Superior temporal gyrus (tissue), 1 donor: ENCODE data around the gene OR52H1.

Experiments
- DNase-seq: peaks from one replicate; pipeline ENCODE4 v3.0.0-alpha.2; 2016; ENCODE audit errors: extremely low spot score

Gene OR52H1

DNA sequence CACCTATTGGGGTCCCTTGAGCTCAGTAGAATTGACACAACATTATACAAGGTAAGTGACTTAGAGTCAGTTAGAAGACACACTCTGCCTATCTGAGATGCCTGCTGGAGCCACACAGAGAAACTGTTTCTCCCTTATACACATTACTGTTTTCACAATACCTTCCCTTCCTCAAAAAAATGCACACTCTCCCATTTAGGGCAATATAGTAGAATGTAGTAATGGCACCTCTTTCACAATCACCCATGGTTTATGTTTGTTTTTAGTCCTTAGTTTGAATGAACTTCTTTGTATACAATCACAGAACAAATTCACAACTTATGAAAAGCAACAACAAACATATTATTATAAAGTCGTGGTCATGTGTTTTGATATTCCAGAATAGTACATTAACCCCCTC lies 14.3 kb downstream of the OR52H1 start:
- no peak for DNase-seq

DNA sequence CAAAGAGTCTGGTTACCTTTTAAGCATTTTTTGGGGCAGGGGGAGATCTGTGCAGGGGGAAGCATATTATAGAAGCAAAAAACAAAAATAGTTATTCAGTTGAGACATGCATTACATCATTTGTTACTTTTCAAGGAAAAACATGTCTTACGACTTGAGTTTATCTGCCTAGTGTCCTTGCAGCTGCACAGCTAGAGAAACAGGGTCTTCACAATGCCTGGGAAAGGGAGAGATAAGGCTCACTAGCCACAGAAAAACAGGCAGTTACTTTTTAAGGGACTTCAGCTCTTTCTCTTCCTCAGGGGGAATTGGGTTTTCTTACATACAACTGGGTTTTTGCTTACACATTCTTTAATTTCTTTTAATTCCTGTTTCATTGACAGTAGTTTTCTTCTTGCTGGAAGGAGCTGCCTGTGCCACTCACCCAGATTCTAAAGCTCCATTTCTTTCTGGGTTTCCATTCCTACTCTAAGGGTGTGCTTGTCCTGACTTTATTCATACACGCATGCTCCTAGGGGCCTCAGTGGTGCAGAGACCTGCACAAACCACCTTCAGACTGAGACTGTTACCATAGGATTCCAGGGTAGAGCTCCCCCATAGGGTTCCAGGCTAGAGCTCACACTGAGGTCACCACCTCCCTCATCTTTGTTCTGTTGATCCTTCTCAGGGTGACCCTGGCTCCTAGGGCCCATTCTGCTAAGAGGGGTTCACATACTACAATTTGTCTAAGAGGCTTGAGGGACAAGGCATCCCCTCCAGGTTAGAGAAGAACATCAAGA lies 17.1 kb downstream of the OR52H1 start:
- no peak for DNase-seq

DNA sequence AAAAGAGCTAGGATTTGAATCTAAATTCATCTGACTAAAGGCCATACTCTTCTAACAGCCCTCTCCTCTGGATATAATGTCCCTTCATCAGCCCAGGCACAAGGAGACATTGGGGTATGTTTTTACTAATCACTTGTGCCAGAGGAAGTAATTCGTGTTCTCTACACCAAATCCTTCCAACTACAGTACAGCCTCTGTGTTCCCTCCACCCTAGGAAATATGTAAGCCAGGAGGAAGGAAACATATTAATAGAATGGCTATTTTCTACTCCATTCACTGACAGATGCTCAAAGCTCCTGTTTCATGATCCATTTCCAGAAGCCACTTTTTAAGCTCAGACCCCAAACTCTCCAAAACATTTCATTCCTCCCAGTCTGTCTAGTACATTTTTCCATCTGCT lies 19.8 kb downstream of the OR52H1 start:
- no peak for DNase-seq

DNA sequence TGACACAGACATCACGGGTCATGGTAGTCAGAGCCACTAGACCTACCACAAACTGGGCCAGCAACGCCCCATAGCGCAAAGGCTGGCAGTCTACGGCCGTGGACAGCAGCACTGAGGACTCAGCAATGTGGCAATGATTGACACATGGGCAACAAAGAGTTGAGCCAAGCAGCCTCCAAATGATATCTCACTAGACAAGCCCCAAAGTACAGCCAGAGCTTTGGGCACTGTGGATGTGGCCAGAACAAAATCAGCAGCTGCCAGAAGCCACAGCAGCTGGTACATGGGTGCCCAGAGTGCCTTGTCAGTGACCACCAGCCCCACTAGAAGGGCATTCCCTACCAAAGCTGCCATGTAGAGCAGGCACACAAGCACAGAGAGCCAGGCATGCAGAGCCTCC lies 20.6 kb downstream of the OR52H1 start:
- DNase-seq, result no peak

DNA sequence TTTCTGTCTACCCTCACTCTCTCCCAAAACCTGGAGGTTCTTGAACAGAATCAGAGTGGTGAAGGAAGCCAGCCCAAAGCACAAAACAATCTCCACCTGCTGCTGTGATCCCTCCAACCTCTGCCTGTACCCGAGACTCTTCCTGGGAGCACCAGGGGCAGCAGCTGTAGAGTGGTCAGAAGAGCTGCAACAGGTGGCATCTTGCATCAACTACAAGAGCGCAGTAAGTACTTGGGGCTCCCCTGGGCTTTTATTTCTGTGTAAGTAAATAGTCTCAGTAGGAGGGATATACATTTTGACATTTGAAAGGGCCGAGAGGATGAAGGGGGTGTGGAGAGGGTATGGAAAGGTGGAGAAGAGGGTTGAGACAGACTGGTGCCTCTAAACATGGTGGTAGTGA lies 23.6 kb downstream of the OR52H1 start:
- no peak for DNase-seq

DNA sequence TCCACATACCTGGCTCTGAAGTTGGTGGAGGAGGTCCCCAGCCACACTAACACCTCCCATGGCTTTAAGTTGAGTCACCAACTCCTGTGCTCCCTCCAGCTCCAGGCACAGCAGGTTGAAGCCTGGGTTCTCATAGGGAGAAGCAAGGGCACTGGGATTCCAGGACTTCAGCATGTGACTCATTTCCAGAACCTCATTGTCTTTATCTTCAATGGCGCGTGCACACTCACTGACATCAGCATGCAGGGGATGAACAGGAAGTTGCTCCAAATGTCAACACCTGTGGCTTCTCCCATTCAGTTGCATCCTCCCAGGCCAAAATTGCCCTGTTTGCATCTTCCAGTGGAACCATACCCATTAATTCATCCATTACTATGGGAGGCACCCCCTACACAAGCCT lies 26.0 kb downstream of the OR52H1 start:
- no peak for DNase-seq

DNA sequence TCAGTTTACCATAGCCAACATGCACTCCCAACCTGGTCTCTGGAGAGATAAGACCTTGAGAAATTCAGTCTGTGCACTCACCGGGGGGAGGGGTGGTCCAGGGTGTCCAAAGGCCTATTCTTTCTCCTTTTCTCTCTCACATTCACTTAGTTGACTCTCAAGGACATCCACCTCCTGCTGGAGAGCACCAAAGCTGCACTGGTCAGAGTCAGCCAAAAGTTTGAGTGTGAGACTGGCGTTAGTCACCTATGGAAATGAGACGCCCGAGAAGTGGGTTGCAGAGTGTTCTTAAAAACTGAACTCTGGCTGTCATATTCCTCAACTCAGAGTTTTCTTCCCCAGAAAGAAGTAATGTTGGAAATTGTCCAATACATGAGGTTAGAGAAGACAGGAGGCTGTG lies 26.8 kb downstream of the OR52H1 start:
- no peak for DNase-seq

DNA sequence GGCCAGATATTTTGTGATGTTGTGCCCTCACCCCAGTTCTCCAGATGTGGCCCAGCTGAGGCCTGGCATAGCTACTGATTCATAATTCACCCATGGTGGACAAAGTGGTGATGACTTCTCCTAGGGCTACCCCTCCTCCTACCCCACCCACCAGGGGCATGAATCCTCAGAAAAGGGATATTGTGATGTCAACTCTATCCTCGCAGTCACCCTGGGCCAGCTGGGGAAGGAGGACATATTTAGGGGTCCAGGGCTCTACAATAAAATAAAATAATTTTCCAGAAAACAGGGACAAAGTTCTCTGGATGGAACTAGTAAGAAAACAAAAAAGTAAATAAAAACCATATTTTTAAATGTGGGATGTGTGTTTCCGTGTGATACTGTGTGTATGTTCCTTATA lies 31.7 kb downstream of the OR52H1 start, which contains the start of gene UBQLNL:
Gene UBQLNL (minus strand): TSS at position 101 of the 400 bp plus-strand sequence. CDS start 258 bp downstream, outside the sequence.
- no peak for DNase-seq

DNA sequence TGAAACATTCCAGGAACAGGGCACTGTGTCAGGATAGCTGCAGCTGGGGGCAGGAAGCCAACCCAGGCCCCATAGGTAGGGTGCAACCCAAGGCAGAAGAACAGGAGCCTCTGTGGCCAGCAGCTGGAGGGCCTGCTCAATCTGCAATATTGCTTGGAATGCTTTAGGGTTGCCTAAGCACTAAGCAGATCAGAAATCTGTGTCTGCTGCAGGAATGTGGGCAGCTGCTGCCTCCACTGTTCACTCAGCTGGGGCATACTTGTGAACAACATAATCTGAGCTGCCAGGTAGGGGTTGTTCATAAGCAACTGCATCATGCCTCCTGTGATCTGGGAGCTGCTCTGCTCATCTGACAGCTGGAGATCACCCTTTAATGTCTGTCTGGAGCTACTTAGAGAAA lies 33.5 kb downstream of the OR52H1 start:
- DNase-seq, result no peak

DNA sequence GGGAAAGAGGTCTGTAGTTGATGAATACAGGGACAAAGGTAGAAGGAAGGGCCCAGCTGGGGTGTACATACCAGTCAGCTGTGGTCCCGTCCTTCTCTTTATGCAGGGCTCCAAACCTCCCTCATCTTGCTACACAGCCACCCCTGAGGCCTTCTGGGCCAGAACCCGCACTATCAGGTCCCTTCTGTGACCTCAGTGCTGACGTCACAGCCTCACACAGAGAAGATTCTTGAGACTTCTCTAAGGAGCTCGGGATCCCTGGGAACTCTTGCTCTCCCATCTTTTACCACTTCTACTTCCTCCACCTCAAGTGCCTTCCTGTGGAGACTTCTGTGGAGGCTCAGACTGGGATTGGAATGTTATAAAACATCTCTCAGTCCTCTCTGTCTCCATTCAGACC lies 38.5 kb downstream of the OR52H1 start, which contains the start of gene UBQLN3:
Gene UBQLN3 (minus strand): TSS at position 155 of the 400 bp plus-strand sequence. CDS start 399 bp downstream, outside the sequence.
- DNase-seq, result no peak

DNA sequence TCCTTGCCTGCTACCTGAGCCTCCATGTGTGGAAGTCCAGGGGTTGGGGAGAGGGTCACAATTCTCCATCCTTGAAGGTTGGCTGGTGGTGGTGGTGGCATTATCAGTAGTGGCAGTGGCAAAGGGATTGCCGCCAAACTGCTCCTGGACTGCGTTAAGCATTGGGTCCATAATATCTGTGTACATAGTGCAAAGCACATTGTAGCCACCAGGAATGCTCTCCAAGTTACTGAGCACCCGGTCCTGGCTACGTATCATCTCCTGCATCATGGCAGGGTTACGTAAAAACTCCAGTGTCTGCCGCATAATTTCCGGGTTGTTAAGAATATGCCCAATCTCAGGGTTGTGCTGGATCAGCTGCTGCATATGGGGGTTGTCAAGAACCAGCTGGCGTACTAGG lies 39.7 kb downstream of the OR52H1 start:
- DNase-seq, result no peak

DNA sequence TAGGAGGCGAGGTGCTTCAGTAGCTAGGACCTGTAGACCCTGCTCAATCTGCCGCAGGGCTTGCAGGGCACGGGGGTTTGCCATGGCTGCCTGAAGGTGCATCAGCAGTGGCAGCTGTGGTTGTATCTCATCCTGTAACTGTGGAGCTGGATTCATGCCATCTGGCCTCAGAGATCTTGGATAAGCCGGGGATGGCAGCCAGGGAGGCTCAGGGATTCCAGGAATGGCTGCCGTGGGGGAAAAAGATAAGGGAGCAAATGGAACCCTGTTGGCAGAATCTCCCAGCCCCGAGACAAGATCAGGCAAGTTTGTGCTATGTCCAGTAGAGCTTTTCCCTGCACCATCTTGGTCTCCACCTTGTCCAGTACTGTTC lies 40.4 kb downstream of the OR52H1 start:
- DNase-seq, result no peak

DNA sequence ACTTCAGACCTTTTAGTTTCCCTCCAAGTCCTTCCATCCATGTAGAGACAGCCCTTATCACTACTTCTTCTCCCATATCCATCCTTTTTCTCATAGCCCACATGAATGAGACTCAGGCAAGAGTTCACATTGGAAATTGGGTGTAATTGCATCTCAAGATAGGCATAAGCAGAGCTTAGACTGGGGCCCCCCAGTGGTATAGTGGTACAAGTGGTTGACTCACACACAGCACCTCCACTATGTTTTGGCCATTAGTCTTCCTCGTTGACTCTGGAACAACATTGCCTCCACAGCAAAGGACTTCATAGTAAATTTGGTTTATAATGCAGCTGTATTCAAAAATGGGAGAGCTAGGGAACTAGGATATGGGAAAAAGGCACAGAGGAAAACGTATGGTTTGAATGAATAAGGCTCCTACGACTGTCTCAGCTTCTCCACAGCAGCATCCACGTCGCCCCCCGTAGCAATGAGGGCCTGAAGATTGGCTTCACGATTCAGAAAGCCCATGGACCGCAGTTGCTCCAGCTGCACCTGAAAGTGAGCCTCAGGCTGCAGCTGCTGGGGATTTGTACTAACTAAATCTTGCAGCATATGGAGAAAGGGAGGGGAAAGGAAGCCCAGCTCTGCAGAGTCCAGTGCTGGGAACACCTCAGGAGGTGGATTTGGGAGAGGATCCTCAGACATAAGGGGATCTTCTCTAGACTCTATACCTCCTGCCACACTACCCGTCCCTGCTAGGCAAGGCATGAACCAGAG lies 41.0 kb downstream of the OR52H1 start:
- DNase-seq, result no peak

DNA sequence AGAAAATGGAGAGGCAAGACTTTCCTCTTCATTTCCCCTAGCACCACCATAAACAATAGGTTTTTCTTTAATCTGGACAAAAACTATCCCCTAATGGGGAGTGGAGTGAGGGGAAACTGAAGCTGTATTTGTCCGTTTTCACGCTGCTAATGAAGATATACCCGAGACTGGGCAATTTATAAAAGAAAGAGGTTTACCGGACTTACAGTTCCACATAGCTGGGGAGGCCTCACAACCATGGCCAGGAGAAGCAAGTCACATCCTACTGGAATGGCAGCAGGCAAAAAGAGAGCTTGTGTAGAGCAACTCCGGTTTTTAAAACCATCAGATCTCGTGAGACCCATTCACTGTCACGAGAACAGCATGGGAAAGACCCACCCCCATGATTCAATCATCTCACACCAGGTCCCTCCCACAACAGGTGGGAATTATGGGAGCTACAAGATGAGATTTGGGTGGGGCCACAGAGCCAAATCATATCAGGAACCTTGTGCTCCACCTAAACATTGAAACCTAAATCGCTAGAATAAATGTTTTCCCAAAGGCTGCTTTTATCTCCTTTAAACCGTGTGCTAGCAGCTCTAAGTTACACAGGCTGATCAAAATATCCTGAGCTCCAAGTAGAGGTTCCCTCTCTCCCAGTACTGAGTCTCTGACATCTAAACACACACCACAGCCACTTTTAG lies 42.8 kb downstream of the OR52H1 start:
- DNase-seq, result no peak

DNA sequence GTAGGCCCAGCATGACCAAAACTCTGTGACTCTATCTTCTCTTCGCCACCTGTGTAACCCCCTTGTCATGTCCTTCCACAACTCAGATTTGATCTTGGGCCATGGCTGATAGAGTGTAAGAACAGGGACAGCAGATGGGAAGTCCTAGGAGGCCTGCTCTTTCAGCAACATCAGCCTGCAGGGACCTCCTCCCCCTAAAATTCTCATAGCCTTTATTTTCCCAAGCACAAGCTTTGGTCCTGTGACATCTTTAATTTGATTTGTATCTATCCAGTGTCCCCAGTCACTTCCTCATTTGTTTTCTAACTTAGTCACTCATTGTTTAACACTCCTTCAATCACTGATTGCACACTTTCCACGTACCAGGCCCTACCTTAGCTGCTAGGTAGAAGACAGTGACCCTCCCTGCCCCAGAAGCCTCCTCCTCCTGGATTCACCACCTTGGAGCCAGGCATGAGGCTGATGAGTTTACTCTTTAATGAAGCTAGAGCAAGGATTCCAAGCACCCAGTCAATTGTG lies 43.9 kb downstream of the OR52H1 start:
- no peak for DNase-seq

DNA sequence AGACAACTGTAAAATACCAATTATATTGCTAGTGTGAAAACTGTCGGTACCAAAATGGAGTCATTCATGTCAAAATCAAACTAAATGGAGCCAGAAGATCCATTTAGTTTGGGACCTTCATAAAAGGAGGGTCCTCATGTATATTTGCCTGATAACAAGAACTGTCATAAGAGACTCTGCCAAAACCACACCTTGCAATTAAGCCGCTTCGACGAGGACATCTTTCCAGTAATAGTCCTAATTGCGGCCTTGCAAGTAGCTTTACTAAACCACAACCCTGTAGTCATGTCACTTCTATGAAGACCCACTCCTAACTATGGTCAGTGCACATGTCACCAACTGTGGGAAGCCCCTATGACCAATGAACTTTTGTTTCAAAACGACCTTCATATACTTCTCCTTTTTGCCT lies 47.9 kb downstream of the OR52H1 start:
- DNase-seq, result no peak

DNA sequence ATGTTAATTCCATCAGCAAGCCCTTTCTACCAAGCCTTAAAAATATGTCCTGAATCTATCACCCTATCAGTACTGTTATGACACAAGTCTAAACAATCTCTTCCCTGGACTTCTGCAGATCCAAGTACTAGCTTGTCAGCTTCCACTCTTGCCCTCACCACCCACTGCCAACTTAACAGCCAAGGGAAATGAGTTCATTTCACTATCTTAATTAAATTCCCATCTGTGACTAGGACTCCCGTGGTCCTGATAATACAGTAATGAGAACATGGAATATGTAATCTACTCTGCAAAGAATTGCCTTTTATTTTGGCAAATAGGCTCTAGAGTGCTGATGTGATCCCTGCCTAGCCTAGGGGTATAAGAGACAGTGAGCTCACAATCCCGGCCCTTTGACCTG lies 48.7 kb downstream of the OR52H1 start:
- no peak for DNase-seq
